Measurements from ENCODE around the gene IFI27. TPM values are rescaled to one million over a fixed set of nuclear protein-coding genes. Genes with fewer than 3 reads are reported as not detected.

Gene IFI27
- total RNA-seq, 1 experiment from 2014 or later: 2.6 TPM

DNA sequence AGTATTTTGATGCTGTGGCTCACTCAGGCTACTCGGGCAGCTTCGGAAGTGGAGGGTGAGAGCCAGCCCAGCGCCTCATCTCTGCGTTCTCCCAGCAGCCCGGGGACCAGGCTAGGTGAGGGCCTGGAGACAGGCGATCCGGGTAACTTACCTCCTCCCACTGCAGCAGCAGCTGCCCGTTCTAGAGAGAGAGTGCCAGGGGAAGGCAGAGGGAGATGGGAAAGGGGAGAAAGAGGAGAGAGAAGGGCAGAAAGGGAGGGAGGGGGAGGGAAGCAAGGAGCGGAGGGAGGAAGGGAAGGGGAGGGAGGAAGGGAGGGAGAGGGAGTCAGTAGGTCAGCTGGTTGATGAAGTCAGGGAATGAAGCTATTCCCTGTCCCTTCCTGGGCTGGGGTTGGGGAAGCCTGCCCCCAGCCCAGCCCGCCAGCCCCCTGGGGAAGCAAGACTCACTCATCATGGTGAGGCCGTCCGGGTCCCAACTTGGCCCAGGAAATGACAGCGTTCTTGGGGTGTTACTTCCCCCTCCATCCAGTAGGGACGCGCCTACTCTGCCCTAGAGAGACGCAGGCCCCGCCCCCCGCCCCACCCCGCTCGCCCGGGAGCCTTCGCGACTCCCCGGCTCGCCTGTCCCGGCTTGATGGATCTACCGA lies 18.7 kb downstream of the IFI27 start, which contains the start of gene IFI27L2:
Gene IFI27L2 (minus strand): TSS at position 494 of the 647 bp plus-strand sequence. CDS start 40 bp downstream, at position 454.
- Mint-ChIP-seq H3K9me3 (ENCODE audit: unreplicated experiment) (no peaks in the 10 kb centered on the region), H3K4me1 (ENCODE audit: low read depth, unreplicated experiment) (peaks cover 10% of the 10 kb centered on the region), H3K27ac (ENCODE audit: unreplicated experiment) (no peak within 1 kb of the TSS), H3K27me3 (ENCODE audit: insufficient read depth, unreplicated experiment) (no peaks in the 10 kb centered on the region), H3K4me3 (ENCODE audit: unreplicated experiment) (peak within 1 kb of the TSS; percentile 84), H3K36me3 (ENCODE audit: insufficient read depth, unreplicated experiment) (no peaks in the 10 kb centered on the region)
- Histone ChIP-seq H3K27me3 (replicated peaks; ENCODE audit: control insufficient read depth, insufficient read depth, low read length) (no peaks in the 10 kb centered on the region), H3K36me3 (ENCODE audit: control insufficient read depth, insufficient read depth, low read length) (no peaks in the 10 kb centered on the region), H3K9me3 (no peaks in the 10 kb centered on the region), H3K4me1 (no peaks in the 10 kb centered on the region), H3K4me3 (ENCODE audit: low read depth, low read length) (peak within 1 kb of the TSS; percentile 29)
- BruUV-seq (replicated peaks): no TSS peak
- peak in 1 of 2 experiments; percentile 47 for TF ChIP-seq CTCF (IDR thresholded peaks at IDR 0.05; ENCODE audit: insufficient read depth in 1 of 2, low read depth in 1 of 2, low read length in 1 of 2, severe bottlenecking in 1 of 2, unreplicated experiment in 1 of 2)
- intact Hi-C loops (cut with micrococcal nuclease; ENCODE audit: unreplicated experiment): no loop called here
- ChIA-PET POLR2A (no interaction called here), CTCF (interaction anchor here (0.5 to 1.6 kb wide), 5 partner anchors 23 to 1782 kb away, joined by 3 to 6 read pairs (median 4); partner anchors contain the start of genes DDX24 and IFI27L1)
- peak; percentile 50 to 76 for DNase-seq

DNA sequence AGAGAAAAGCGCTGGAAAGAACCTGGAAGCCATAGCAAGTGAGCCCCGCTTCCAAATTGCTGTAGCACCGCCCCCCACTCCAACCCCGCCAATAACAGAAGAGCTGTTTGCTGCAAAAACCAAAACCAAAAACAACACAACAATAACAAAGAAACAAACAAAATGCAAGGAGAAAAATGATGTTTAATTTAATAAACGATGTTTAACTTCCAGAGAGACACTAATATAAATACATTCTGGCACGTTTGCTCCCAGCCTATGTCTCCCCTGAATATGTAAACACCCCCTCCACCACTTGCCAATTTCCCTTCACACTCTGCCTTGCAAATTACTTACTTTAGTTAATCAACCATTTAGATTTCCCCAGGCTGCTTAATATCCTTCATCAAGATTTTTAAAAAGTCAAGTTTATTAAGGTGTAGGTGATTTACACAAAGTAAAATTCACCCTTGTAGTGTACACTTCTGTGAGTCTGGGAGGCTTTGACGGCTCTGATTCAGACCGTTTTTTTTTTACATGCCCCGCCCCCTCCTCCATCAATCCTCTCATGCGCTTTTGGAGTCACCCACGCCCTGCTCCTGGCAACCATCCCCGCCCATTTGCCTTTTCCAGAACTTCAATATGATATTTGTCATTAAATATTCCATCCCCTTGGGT lies 19.4 kb downstream of the IFI27 start:
- no peak for DNase-seq
- H3K27ac Mint-ChIP-seq (ENCODE audit: unreplicated experiment): no peak overlapping the region

More for the DNA sequence above, 19.4 kb downstream of the IFI27 start:
- POLR2A ChIA-PET: no interaction called here
- Mint-ChIP-seq H3K4me3 (ENCODE audit: unreplicated experiment) (peak overlapping the region; percentile 84), H3K9me3 (ENCODE audit: unreplicated experiment) (peaks cover 3% of the 10 kb centered on the region), H3K27me3 (ENCODE audit: insufficient read depth, unreplicated experiment) (no peaks in the 10 kb centered on the region), H3K4me1 (ENCODE audit: low read depth, unreplicated experiment) (peaks cover 10% of the 10 kb centered on the region), H3K36me3 (ENCODE audit: insufficient read depth, unreplicated experiment) (no peaks in the 10 kb centered on the region)
- CTCF ChIA-PET: interaction anchor here (0.5 to 0.7 kb wide), 3 partner anchors 24 to 178 kb away, joined by 3 to 6 read pairs (median 4); partner anchors contain the start of genes DDX24 and IFI27L1
- Histone ChIP-seq H3K4me3 (ENCODE audit: low read depth, low read length) (peak overlapping the region; percentile 15), H3K36me3 (ENCODE audit: control insufficient read depth, insufficient read depth, low read length) (no peaks in the 10 kb centered on the region), H3K9me3 (no peaks in the 10 kb centered on the region), H3K4me1 (no peaks in the 10 kb centered on the region), H3K27me3 (replicated peaks; ENCODE audit: control insufficient read depth, insufficient read depth, low read length) (no peaks in the 10 kb centered on the region)
- no TSS peak for BruUV-seq (replicated peaks)
- no peak for TF ChIP-seq CTCF (IDR thresholded peaks at IDR 0.05; ENCODE audit: insufficient read depth in 1 of 2, low read depth in 1 of 2, low read length in 1 of 2, severe bottlenecking in 1 of 2, unreplicated experiment in 1 of 2)
- intact Hi-C loops (cut with micrococcal nuclease; ENCODE audit: unreplicated experiment): loop anchor here (10.0 kb wide), 2 partner anchors 295 to 355 kb away; no protein-coding TSS in a partner anchor

Data from Caco-2 (cell line).